HEK293 (cell line): ENCODE measurements around the gene ABHD11.

Experiments used
- GFI1B ChIP-seq: fragments of 450-650 bp; formaldehyde crosslinking; IDR thresholded peaks from 2 replicates; pipeline ENCODE4 v1.5.1; 2016; ENCODE audit warnings: missing biosample characterization, missing genetic modification characterization
- KLF10 ChIP-seq: fragments of 450-650 bp; IDR thresholded peaks from 2 replicates; pipeline ENCODE4 v1.5.1; 2018; ENCODE audit warnings: missing biosample characterization, mild to moderate bottlenecking, missing genetic modification characterization
- MEIS1 ChIP-seq: sonication (generic); formaldehyde crosslinking; IDR thresholded peaks from 2 replicates; pipeline ENCODE4 v1.8.1; 2022; ENCODE audit warnings: missing genetic modification reagents, mild to moderate bottlenecking, borderline replicate concordance
- OSR2 ChIP-seq: fragments of 450-650 bp; formaldehyde crosslinking; IDR thresholded peaks from 2 replicates; pipeline ENCODE4 v1.5.1; 2016; ENCODE audit warnings: missing biosample characterization, missing genetic modification characterization
- PRDM2 ChIP-seq: fragments of 450-650 bp; formaldehyde crosslinking; IDR thresholded peaks from 2 replicates; pipeline ENCODE4 v1.5.1; 2016; ENCODE audit warnings: missing biosample characterization, missing genetic modification characterization, borderline replicate concordance
- SP2 ChIP-seq: fragments of 450-650 bp; formaldehyde crosslinking; IDR thresholded peaks from 2 replicates; pipeline ENCODE4 v1.5.1; 2016; ENCODE audit warnings: missing biosample characterization, missing genetic modification characterization
- SP7 ChIP-seq: fragments of 450-650 bp; formaldehyde crosslinking; IDR thresholded peaks from 2 replicates; pipeline ENCODE4 v1.5.1; 2016; ENCODE audit warnings: missing biosample characterization, missing genetic modification characterization
- YY2 ChIP-seq: fragments of 450-650 bp; formaldehyde crosslinking; IDR thresholded peaks from 2 replicates; pipeline ENCODE4 v1.5.1; 2016; ENCODE audit warnings: missing biosample characterization, missing genetic modification characterization
- ZBTB11 ChIP-seq: fragments of 450-650 bp; formaldehyde crosslinking; conservative IDR thresholded peaks from 2 replicates; pipeline ENCODE4 v1.5.1; 2016; ENCODE audit warnings: low read depth, missing biosample characterization, missing genetic modification characterization
- ZFP41 ChIP-seq: fragments of 450-650 bp; formaldehyde crosslinking; IDR thresholded peaks from 2 replicates; pipeline ENCODE4 v1.5.1; 2016; ENCODE audit warnings: missing biosample characterization, missing genetic modification characterization, borderline replicate concordance
- ZNF132 ChIP-seq: fragments of 450-650 bp; formaldehyde crosslinking; IDR thresholded peaks from 2 replicates; pipeline ENCODE4 v1.5.1; 2017; ENCODE audit warnings: missing biosample characterization, missing genetic modification characterization, borderline replicate concordance
- ZNF223 ChIP-seq: fragments of 450-650 bp; formaldehyde crosslinking; IDR thresholded peaks from 2 replicates; pipeline ENCODE4 v1.5.1; 2016; ENCODE audit warnings: missing biosample characterization, missing genetic modification characterization
- ZNF26 ChIP-seq: fragments of 450-650 bp; formaldehyde crosslinking; IDR thresholded peaks from 2 replicates; pipeline ENCODE4 v1.5.1; 2016; ENCODE audit warnings: missing biosample characterization, missing genetic modification characterization
- ZNF274 ChIP-seq, 2 experiments: fragments of 200-500 bp in 1 of 2; fragments of 450-650 bp in 1 of 2; sonication (Bioruptor generic) in 1 of 2; formaldehyde crosslinking in 1 of 2; IDR thresholded peaks; 2 replicates each; pipeline versions ENCODE4 v1.5.1 to v1.6.1; 2014 to 2016; ENCODE audit warnings: borderline replicate concordance in 1 of 2, inconsistent platforms in 1 of 2, low read length in 1 of 2, missing biosample characterization in 1 of 2, missing genetic modification characterization in 1 of 2
- ZNF292 ChIP-seq: fragments of 450-650 bp; formaldehyde crosslinking; IDR thresholded peaks from 2 replicates; pipeline ENCODE4 v1.5.1; 2016; ENCODE audit warnings: low read depth, missing biosample characterization, missing genetic modification characterization, borderline replicate concordance
- ZNF335 ChIP-seq: fragments of 450-650 bp; formaldehyde crosslinking; conservative IDR thresholded peaks from 2 replicates; pipeline ENCODE4 v1.5.1; 2016; ENCODE audit warnings: missing biosample characterization, missing genetic modification characterization
- ZNF366 ChIP-seq: fragments of 450-650 bp; formaldehyde crosslinking; conservative IDR thresholded peaks from 2 replicates; pipeline ENCODE4 v1.5.1; 2016; ENCODE audit warnings: missing biosample characterization, missing genetic modification characterization
- ZNF394 ChIP-seq: fragments of 450-650 bp; formaldehyde crosslinking; IDR thresholded peaks from 2 replicates; pipeline ENCODE4 v1.5.1; 2016; ENCODE audit warnings: missing biosample characterization, missing genetic modification characterization, mild to moderate bottlenecking, moderate library complexity, borderline replicate concordance
- ZNF416 ChIP-seq: fragments of 450-650 bp; formaldehyde crosslinking; IDR thresholded peaks from 2 replicates; pipeline ENCODE4 v1.5.1; 2016; ENCODE audit warnings: missing biosample characterization, missing genetic modification characterization
- ZNF423 ChIP-seq: fragments of 450-650 bp; formaldehyde crosslinking; IDR thresholded peaks from 2 replicates; pipeline ENCODE4 v1.5.1; 2016; ENCODE audit warnings: missing biosample characterization, missing genetic modification characterization
- ZNF555 ChIP-seq: fragments of 450-650 bp; formaldehyde crosslinking; conservative IDR thresholded peaks from 2 replicates; pipeline ENCODE4 v1.5.1; 2017; ENCODE audit warnings: missing biosample characterization, mild to moderate bottlenecking, missing genetic modification characterization, inconsistent platforms
- ZNF560 ChIP-seq: fragments of 450-650 bp; formaldehyde crosslinking; IDR thresholded peaks from 2 replicates; pipeline ENCODE4 v1.5.1; 2017; ENCODE audit warnings: missing biosample characterization, missing genetic modification characterization, borderline replicate concordance
- ZNF654 ChIP-seq: fragments of 450-650 bp; formaldehyde crosslinking; IDR thresholded peaks from 2 replicates; pipeline ENCODE4 v1.5.1; 2016; ENCODE audit warnings: low read depth, missing biosample characterization, missing genetic modification characterization
- ZNF701 ChIP-seq: fragments of 450-650 bp; formaldehyde crosslinking; IDR thresholded peaks from 2 replicates; pipeline ENCODE4 v1.5.1; 2016; ENCODE audit warnings: missing biosample characterization, missing genetic modification characterization
- ZNF792 ChIP-seq: fragments of 450-650 bp; formaldehyde crosslinking; IDR thresholded peaks from 2 replicates; pipeline ENCODE4 v1.5.1; 2016; ENCODE audit warnings: missing biosample characterization, missing genetic modification characterization
- ZSCAN23 ChIP-seq: fragments of 450-650 bp; formaldehyde crosslinking; IDR thresholded peaks from 2 replicates; pipeline ENCODE4 v1.5.1; 2016; ENCODE audit warnings: missing biosample characterization, missing genetic modification characterization
- ZSCAN4 ChIP-seq: fragments of 450-650 bp; formaldehyde crosslinking; IDR thresholded peaks from 2 replicates; pipeline ENCODE4 v1.5.1; 2017; ENCODE audit warnings: missing biosample characterization, missing genetic modification characterization
- ZXDB ChIP-seq: fragments of 450-650 bp; formaldehyde crosslinking; IDR thresholded peaks from 2 replicates; pipeline ENCODE4 v1.5.1; 2016; ENCODE audit warnings: missing biosample characterization, missing genetic modification characterization

Gene ABHD11

GRCh38 chr7:73741600-73741999 is 3.0 kb upstream of the ABHD11 start (continued):
- TF ChIP-seq ZBTB11 (tag by site-specific recombination) (no peak), OSR2 (tag by site-specific recombination) (peak; percentile 50), ZNF223 (tag by site-specific recombination) (no peak), ZNF701 (no peak), MEIS1 (no peak), ZNF366 (tag by site-specific recombination) (no peak; the same call in 1 of the 2 replicates), ZNF423 (tag by site-specific recombination) (peak; percentile 57; the same call in 1 of the 2 replicates), ZXDB (tag by site-specific recombination) (0 out of 2 replicates have a peak, but pooled peaks have one; percentile 34), YY2 (tag by site-specific recombination) (no peak), SP2 (tag by site-specific recombination) (no peak), ZNF132 (tag by site-specific recombination) (no peak), ZNF792 (tag by site-specific recombination) (no peak), ZNF394 (tag by site-specific recombination) (peak; percentile 31; the same call in 1 of the 2 replicates), ZNF26 (no peak), SP7 (tag by site-specific recombination) (peak; percentile 90), ZFP41 (tag by site-specific recombination) (no peak), ZSCAN23 (0 out of 2 replicates have a peak, but pooled peaks have one; percentile 25), ZNF292 (tag by site-specific recombination) (no peak), PRDM2 (no peak), KLF10 (tag by site-specific recombination) (peak; percentile 80), GFI1B (tag by site-specific recombination) (peak; percentile 4; the same call in 1 of the 2 replicates), ZNF274 (IDR thresholded peaks at IDR 0.05; ENCODE audit: low read length) (no peak), ZNF274 (tag by site-specific recombination; IDR thresholded peaks at IDR 0.05; ENCODE audit: borderline replicate concordance) (no peak), ZNF560 (no peak), ZNF654 (tag by site-specific recombination) (no peak), ZNF555 (tag by site-specific recombination) (no peak), ZNF335 (tag by site-specific recombination) (peak; percentile 69), ZNF416 (tag by site-specific recombination) (no peak), ZSCAN4 (tag by site-specific recombination) (no peak)
